Fibroblast of skin of right biceps (primary cell): Measurements from ENCODE around the gene TNFAIP1.
A peak's percentile ranks its signal among the peaks of the same experiment; 100 is the strongest.

ENCODE experiments used
- DNase-seq: peaks from one replicate; pipeline ENCODE4 v3.0.0-alpha.2; 2013

Gene TNFAIP1

DNA sequence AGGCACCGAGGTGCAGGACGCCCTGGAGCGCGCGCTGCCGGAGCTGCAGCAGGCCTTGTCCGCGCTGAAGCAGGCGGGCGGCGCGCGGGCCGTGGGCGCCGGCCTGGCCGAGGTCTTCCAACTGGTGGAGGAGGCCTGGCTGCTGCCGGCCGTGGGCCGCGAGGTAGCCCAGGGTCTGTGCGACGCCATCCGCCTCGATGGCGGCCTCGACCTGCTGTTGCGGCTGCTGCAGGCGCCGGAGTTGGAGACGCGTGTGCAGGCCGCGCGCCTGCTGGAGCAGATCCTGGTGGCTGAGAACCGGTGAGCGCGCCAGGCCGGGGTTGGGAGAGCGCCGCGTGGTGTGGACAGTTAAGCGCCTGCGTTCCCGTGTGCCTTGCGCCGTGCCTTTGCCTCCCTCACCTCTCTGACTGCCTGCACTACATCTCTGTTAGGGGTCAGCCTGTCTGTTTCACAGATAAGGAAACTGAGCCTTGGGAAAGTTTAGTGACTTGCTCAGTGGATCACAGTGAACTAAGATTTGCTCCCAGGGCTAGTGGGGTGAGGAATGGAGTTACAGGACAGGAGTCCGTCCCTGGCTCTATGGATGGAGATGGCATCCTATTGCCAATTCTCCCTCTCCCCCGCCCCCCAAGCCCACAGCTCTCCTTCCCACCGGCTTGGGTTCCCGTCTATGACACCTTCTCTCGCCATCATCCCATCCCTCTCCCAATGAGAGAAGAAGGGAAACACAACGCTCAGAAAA, 36.8 kb downstream of the TNFAIP1 start:
- DNase-seq, result peak; percentile 34

DNA sequence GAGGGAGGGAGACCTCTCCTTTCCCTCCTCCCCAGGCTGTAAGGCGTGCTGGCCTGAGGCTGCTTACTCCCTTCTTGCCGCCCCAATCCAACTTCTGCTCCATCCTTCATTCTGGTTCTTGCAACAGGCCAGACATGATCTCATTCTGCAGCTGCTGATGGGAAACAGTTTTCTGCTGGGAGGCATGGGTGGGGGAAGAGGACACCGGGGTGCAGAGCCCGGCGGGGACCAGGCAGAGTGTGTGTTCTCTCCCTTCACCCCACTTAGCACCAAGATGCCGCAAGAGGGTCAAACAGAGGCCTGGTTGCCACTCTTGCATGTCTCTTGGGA, 37.3 kb downstream of the TNFAIP1 start:
- no peak for DNase-seq

- peak; percentile 35 for DNase-seq
Observed at GRCh38 chr17:28379814-28380801, 44.5 kb downstream of the TNFAIP1 start.

DNA sequence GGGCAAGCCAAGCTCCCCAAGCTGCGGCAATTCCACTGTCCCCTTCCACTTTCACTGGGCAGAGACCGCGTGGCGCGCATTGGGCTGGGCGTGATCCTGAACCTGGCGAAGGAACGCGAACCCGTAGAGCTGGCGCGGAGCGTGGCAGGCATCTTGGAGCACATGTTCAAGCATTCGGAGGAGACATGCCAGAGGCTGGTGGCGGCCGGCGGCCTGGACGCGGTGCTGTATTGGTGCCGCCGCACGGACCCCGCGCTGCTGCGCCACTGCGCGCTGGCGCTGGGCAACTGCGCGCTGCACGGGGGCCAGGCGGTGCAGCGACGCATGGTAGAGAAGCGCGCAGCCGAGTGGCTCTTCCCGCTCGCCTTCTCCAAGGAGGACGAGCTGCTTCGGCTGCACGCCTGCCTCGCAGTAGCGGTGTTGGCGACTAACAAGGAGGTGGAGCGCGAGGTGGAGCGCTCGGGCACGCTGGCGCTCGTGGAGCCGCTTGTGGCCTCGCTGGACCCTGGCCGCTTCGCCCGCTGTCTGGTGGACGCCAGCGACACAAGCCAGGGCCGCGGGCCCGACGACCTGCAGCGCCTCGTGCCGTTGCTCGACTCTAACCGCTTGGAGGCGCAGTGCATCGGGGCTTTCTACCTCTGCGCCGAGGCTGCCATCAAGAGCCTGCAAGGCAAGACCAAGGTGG, 45.7 kb downstream of the TNFAIP1 start:
- no peak for DNase-seq

GRCh38 chr17:28384281-28385036, 48.9 kb downstream of the TNFAIP1 start:
- no peak for DNase-seq

- DNase-seq, result no peak
Observed at GRCh38 chr17:28385037-28385400, 49.5 kb downstream of the TNFAIP1 start.

- DNase-seq, result no peak
Observed at GRCh38 chr17:28385406-28385805, 49.8 kb downstream of the TNFAIP1 start.

DNA sequence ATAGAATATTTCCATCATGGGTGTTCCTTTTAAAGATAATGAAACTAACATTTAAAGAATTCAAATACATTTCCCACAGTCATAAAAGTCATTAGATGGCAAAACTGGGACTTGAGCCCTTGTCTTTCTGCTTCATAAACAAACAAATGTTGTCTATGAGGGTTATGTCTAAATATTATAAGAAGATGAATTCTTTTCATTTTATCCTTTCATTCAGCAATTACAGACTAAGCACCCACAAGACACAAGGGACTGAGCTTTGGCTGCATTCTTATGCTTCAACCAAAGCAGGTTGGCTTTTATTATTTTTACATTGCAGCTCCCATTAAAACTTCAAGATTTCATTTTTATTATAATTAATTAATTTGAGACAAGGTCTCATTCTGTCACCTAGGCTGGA, 50.8 kb downstream of the TNFAIP1 start:
- DNase-seq, result no peak

DNA sequence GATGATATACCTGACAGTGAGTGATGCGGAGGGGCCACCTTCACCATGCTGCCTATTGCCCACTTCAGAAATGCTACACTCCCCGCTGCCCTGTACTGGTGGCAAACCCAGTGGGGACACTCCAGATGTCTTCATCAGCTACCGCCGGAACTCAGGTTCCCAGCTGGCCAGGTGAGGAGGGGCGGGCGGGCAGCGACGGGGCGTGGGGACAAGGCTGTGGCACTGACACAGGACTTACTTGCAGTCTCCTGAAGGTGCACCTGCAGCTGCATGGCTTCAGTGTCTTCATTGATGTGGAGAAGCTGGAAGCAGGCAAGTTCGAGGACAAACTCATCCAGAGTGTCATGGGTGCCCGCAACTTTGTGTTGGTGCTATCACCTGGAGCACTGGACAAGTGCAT, 52.5 kb downstream of the TNFAIP1 start:
- DNase-seq, result no peak

DNA sequence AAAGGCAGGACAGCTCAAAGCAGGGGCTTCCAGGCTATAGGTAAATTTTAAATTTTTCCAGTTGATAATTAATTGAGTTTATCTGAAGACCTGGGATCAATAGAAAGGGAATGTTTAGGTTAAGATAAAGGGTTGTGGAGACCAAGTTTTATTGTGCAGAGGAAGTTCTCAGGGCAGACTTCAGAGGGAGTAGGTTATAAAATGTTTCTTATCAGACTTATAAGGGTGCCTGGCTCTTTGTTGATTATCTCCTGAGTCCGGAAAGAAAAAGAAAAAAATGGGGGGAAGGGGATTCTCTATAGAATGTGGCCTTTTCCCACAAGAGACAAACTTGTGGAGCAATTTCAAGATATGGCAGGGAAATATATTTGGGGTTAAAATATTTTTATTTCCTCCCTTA, 54.6 kb downstream of the TNFAIP1 start:
- no peak for DNase-seq

GRCh38 chr17:28390563-28390962, 55.0 kb downstream of the TNFAIP1 start:
- DNase-seq, result no peak

DNA sequence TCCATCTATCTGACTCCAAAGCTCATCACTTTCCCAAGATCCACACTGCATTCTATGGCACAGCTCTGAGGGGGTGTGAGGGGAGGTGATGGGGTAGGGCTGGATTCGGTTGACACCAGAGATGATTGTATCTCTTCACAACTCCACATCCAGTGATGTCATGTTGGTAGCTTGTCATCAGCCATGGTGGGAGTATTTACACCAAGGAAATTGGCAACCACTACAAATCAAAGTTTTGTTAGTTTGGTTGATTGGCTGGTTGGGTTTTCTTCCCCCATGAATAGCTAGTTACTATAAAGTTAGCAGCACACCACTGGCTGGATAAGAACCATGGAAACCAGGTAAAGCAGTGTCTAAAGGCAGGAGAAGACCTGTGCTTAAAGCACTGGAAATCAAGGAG, 55.4 kb downstream of the TNFAIP1 start:
- no peak for DNase-seq

DNA sequence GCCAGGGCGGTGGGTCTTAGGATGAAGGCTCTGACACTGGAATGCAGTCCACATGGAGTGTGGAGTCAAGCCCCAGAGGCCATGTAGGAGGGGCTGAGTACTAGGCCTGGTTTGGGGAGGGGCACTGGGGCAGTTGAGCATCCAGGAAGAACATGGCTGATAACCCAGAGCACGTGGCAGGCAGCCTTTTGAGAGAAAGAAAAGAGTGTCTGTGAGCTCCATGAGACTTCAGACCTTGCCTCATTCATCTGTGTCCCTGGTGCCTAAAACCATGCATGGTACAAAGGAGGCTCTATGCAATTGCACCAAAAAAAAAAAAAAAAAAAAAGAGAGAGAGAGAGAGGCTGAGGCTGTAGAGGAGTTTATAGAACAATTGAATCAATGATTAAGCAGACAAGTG, 55.8 kb downstream of the TNFAIP1 start:
- no peak for DNase-seq

GRCh38 chr17:28392491-28392890, 56.9 kb downstream of the TNFAIP1 start:
- DNase-seq, result no peak

DNA sequence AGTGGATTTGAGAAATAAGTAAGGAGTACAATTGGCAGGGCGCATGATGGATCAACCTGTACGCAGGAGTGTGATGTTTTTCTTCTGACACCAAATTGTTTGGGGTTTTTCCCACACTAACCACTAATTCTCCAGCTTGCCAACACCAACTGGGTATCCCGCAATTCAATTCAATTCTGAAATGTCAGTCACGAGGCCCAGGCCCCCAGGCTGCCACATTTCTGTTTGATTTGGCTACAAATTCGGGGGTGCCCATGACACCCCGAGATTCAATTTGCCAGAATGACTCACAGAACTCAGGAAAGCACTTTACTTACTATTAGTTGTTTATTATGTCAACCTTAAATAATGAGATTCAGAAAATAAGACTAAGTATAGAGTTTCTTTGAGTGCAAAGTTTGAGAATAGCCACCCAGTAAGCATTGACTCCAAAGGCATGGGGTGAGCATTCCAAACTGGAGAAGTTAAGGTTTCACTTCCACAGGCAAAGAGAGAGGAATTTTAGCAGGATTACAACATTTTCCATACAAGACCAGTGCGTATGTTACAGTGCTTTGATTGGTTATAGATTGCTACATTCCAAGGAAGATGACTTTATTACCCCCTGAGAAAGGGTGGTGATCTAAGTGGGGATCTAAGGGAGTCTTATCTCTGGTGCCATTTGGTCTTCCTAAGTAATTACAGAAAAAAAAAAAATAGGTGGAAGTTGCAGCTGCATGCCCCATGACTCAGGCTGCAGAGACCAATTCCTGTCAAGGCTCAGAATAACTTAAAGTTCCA, 59.0 kb downstream of the TNFAIP1 start:
- DNase-seq, result peak; percentile 50

DNA sequence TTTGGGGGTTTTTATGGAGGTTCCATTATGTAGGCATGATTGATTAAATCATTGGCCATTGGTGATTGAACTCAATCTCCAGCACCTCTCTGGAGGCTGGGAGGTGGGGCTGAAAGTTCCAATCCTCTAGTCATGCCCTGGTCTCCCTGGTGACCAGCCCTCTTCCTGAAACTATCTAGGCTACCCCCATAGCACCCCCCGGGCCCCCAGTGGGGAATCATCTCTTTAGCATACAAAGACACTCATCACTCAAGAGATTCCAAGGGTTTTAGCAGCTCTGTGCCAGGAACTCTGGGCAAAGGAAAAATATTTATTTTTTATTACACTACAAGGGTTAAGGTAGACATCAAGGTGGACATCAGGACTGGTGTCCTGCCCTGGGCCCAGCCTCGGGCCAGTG, 59.9 kb downstream of the TNFAIP1 start:
- DNase-seq, result no peak

DNA sequence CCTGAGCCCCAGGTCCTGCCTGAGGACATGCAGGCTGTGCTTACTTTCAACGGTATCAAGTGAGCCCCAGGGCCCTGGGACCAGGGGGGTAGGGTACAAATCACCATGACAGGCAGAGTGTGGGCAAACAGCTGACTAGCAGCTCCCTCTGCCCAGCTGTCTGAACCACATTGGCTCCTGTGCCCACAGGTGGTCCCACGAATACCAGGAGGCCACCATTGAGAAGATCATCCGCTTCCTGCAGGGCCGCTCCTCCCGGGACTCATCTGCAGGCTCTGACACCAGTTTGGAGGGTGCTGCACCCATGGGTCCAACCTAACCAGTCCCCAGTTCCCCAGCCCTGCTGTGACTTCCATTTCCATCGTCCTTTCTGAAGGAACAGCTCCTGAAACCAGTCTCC, 60.4 kb downstream of the TNFAIP1 start:
- no peak for DNase-seq
